Smooth muscle cell (in vitro differentiated cells): ENCODE results near the gene KCNN3. TPM values are rescaled to one million over a fixed set of nuclear protein-coding genes. Genes with fewer than 3 reads are reported as not detected.

Source experiments
- DNase-seq: peaks from one replicate; lab custom pipeline; 2025; ENCODE audit not compliant: unreplicated experiment; lab: John Stamatoyannopoulos, UW
- H2AFZ ChIP-seq: fragments of 200-600 bp; sonication (generic); 2 replicates; pipeline ENCODE4 v1.6.0; 2016; ENCODE audit warnings: antibody characterized with exemption, low read depth, mild to moderate bottlenecking
- H3F3A ChIP-seq: fragments of 200-600 bp; sonication (generic); 2 replicates; pipeline ENCODE4 v1.6.0; 2017; ENCODE audit warnings: antibody characterized with exemption, low read depth
- H3K27ac ChIP-seq: fragments of 200-600 bp; sonication (generic); 2 replicates; pipeline ENCODE4 v1.5.1; 2016; ENCODE audit warnings: low read depth, mild to moderate bottlenecking
- H3K27me3 ChIP-seq: fragments of 200-600 bp; sonication (generic); 2 replicates; pipeline ENCODE4 v1.6.1; 2016; ENCODE audit warnings: low read depth, mild to moderate bottlenecking
- H3K36me3 ChIP-seq: fragments of 200-600 bp; sonication (generic); 2 replicates; pipeline ENCODE4 v1.5.1; 2016; ENCODE audit warnings: low read depth
- H3K4me1 ChIP-seq: fragments of 200-600 bp; sonication (generic); 2 replicates; pipeline ENCODE4 v1.5.1; 2016; ENCODE audit warnings: low read depth
- H3K4me2 ChIP-seq: fragments of 200-600 bp; sonication (generic); 2 replicates; pipeline ENCODE4 v1.6.0; 2016; ENCODE audit warnings: mild to moderate bottlenecking
- H3K4me3 ChIP-seq: fragments of 200-600 bp; sonication (generic); 2 replicates; pipeline ENCODE4 v1.5.1; 2016; ENCODE audit warnings: mild to moderate bottlenecking
- H3K79me2 ChIP-seq: fragments of 200-600 bp; sonication (generic); 2 replicates; pipeline ENCODE4 v1.6.0; 2016; ENCODE audit warnings: low read depth, mild to moderate bottlenecking
- H3K9ac ChIP-seq: fragments of 200-600 bp; sonication (generic); 2 replicates; pipeline ENCODE4 v1.6.0; 2016; ENCODE audit warnings: low read depth
- H3K9me3 ChIP-seq: fragments of 200-600 bp; sonication (generic); replicated peaks from 2 replicates; pipeline ENCODE4 v1.5.1; 2016; ENCODE audit warnings: low read depth
- H4K20me1 ChIP-seq: fragments of 200-600 bp; sonication (generic); 2 replicates; pipeline ENCODE4 v1.6.0; 2016; ENCODE audit warnings: low read depth
- CTCF ChIP-seq: fragments of 200-600 bp; sonication (generic); IDR thresholded peaks from 2 replicates; pipeline ENCODE4 v1.5.1; 2017; ENCODE audit warnings: borderline replicate concordance, mild to moderate bottlenecking, antibody characterized with exemption; ENCODE audit not compliant: insufficient read depth, poor library complexity, severe bottlenecking
- whole genome bisulfite sequencing: methylation state at CpG from one replicate; pipeline ENCODE4 v1.1.7; 2016; ENCODE audit warnings: low lambda C conversion rate; 5-methylcytosine and 5-hydroxymethylcytosine counted together
- polyA plus RNA-seq: library from polyadenylated mRNA; unstranded; fragments of >200 nt; fragmentation: Nextera tagmentation; extraction: Ambion mirVana; gene quantifications from 2 replicates; pipeline ENCODE4 v1.2.1, GENCODE V29; 2016
- total RNA-seq: library from RNA; depleted of rRNA; stranded (reverse); fragments of >200 nt; gene quantifications from 2 replicates; pipeline ENCODE4 v1.2.3, GENCODE V29; 2014

The KCNN3 gene
- total and polyA plus RNA-seq, 2 experiments from 2014 or later: 0.18 to 0.77 TPM

GRCh38 chr1:154715385-154715784 is 154.7 kb downstream of the KCNN3 start:
- 92% methylated on average over 5 of the region's 5 CpGs for WGBS
- Histone ChIP-seq H3K9ac (no peak overlapping the region), H3K9me3 (no peaks in the 10 kb centered on the region)

GRCh38 chr1:154714638-154715037 is 155.4 kb downstream of the KCNN3 start:
- no peak overlapping the region for H3K4me2 ChIP-seq
- H4K20me1 ChIP-seq: no peaks in the 10 kb centered on the region
- no peaks in the 10 kb centered on the region for H3K4me1 ChIP-seq
- H3K36me3 ChIP-seq: no peaks in the 10 kb centered on the region
- WGBS: 87% methylated on average over 3 of the region's 3 CpGs
- no peaks in the 10 kb centered on the region for H3K9me3 ChIP-seq
- no peak overlapping the region for H3K27ac ChIP-seq
- no peak overlapping the region for H3K9ac ChIP-seq
- no peaks in the 10 kb centered on the region for H3F3A ChIP-seq
- H2AFZ ChIP-seq: no peak overlapping the region
- DNase-seq: no peak
- H3K4me3 ChIP-seq: no peak overlapping the region
- H3K79me2 ChIP-seq: no peaks in the 10 kb centered on the region
- no peak for TF ChIP-seq CTCF
- H3K27me3 ChIP-seq: no peaks in the 10 kb centered on the region

More at GRCh38 chr1:154715385-154715784, 154.7 kb downstream of the KCNN3 start:
- Histone ChIP-seq H3K27ac (peak overlapping the region; percentile 54), H2AFZ (no peak overlapping the region), H3K4me1 (peaks cover 6% of the 10 kb centered on the region), H3K4me3 (no peak overlapping the region), H3K36me3 (no peaks in the 10 kb centered on the region), H3K4me2 (no peak overlapping the region), H3K27me3 (no peaks in the 10 kb centered on the region), H3F3A (no peaks in the 10 kb centered on the region), H4K20me1 (no peaks in the 10 kb centered on the region), H3K79me2 (no peaks in the 10 kb centered on the region)
- no peak for DNase-seq
- TF ChIP-seq CTCF: no peak

- no peak overlapping the region for H2AFZ ChIP-seq
- H3K4me2 ChIP-seq: no peak overlapping the region
- no peaks in the 10 kb centered on the region for H3K27me3 ChIP-seq
- no peak for DNase-seq
- no peaks in the 10 kb centered on the region for H4K20me1 ChIP-seq
- no peak overlapping the region for H3K9ac ChIP-seq
- H3K4me3 ChIP-seq: no peak overlapping the region
- H3K9me3 ChIP-seq: no peaks in the 10 kb centered on the region
- WGBS: 78% methylated on average over 2 of the region's 2 CpGs
- H3K79me2 ChIP-seq: no peaks in the 10 kb centered on the region
- H3F3A ChIP-seq: no peaks in the 10 kb centered on the region
- TF ChIP-seq CTCF: no peak
- no peaks in the 10 kb centered on the region for H3K36me3 ChIP-seq
- no peak overlapping the region for H3K27ac ChIP-seq
- H3K4me1 ChIP-seq: no peaks in the 10 kb centered on the region
Observed at GRCh38 chr1:154714052-154714623, 155.9 kb downstream of the KCNN3 start.

- Histone ChIP-seq H3K9ac (no peak overlapping the region), H3K27ac (no peak overlapping the region), H3K27me3 (no peaks in the 10 kb centered on the region), H4K20me1 (no peaks in the 10 kb centered on the region), H3F3A (no peaks in the 10 kb centered on the region), H2AFZ (no peak overlapping the region), H3K36me3 (no peaks in the 10 kb centered on the region), H3K4me1 (no peaks in the 10 kb centered on the region), H3K79me2 (no peaks in the 10 kb centered on the region), H3K4me3 (no peak overlapping the region), H3K9me3 (no peaks in the 10 kb centered on the region), H3K4me2 (no peak overlapping the region)
- no peak for DNase-seq
- TF ChIP-seq CTCF: no peak
- WGBS: 91% methylated on average over 11 of the region's 11 CpGs
Observed at GRCh38 chr1:154713005-154713404, 157.1 kb downstream of the KCNN3 start.
